GM21367 (cell line): ENCODE results near the gene SPG21.

Experiments used
- ATAC-seq: cut with Tn5 transposase; IDR thresholded peaks from one replicate; pipeline ENCODE4 v1.9.1; 2021; ENCODE audit not compliant: unreplicated experiment

Gene SPG21

DNA sequence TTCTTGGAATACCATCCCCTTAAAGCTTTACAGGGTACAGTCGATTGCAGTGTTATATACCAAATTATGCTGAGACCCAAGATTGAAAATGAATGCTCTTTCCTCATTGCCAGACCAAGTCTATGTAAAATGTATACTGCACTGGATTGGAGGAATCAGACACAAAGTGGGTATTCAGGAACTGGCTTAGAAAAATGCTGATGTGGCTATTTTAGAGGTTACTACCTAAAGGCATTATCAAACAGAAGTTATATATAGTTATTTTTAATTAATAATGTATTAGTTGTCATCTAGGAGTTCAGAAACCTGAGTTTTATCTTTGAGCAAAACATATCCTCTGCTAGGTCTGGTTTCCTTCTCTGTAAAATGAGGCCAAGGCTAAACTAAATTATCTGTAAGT, 3.6 kb upstream of the SPG21 start:
- ATAC-seq, result no peak

DNA sequence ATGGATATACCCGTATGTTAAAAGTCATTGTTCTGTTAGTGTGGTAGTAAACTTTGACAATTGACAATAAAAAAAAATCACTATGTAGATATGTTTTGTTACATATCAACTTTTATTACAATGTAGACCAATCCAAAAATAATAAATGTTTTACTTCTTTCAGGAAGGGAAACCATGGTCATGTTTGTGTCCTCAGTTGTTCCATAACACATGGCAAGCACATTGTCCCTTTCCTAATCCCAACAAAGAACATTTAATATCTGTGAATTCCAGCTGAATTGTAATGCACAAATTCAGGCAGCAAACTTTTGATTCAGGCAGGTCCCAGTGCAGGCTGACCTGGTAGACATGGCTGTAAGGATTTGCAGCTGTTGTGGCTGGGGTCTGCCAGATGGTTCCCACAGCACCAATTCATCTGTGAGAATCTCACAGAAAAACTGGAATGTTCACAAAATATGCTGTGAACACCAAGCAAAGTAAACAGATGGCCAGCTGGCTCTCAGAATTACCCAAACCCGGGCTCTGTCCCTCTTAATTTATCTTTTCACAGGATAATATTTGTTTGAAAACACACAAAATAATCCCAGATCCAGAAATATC, 1.9 kb upstream of the SPG21 start:
- ATAC-seq, result no peak

DNA sequence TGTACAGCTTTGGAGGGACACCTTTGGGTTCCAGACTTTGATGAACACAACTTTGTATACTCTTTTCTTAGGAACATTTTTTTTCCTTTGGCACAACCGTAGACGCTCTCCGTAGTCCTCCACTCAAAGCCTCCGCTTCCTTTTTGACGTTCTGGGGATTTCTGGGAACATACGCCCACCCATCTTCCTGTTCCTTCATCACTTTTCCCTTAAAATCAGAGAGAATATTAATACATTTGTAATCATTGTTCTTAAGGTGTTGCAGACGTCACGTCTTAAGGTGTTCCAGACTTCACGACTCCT, 405 bp upstream of the SPG21 start:
- no peak for ATAC-seq

DNA sequence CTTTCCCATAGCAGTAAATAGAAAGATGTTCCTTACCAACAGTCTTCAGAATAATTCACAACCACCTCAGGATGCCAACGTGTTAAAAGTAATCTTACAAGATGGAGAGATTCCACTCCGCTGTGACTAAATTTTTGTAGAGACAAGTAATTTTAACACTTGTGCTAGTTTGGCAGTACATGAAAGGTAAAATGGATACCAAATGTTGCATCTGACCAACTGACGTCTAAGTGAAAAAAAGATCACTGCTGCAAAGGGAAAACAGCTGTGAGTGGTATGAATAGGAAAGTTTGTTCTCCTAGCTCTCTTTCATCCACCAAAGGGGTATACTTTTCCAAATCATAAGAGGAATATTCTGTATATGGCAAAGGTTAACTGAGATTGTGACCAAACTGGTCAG, 2.6 kb downstream of the SPG21 start:
- no peak for ATAC-seq

DNA sequence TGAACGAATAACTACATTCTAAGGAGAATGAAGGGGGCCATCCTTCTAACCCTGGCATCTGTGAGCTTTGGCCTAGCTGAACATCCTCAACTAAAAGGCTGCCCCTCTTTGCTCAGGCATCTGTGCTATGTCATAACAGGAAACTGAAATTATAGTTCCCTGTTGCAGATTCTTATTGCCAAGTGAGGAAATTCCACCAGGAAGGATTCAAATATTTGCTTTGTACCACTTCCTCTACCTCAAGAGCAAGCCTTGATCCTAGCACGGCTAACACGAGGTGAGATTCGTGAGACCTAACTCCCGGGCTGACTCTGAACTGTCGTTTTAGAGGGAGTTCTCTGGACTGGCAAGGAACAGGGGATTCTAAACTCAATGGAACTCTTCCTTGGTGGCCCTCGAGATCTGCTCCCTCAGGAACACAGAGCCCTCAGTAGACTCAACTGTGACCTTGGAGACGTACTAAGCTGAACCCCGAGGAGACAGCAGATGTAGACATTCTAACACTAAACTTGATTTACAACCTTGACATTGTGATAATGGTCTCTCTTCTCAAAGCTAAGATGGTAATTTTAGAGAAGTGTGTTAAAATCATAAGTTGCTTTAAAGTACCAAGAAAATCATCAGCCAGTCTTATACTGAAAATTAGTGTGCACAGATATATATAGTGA, 4.2 kb downstream of the SPG21 start:
- ATAC-seq, result no peak

DNA sequence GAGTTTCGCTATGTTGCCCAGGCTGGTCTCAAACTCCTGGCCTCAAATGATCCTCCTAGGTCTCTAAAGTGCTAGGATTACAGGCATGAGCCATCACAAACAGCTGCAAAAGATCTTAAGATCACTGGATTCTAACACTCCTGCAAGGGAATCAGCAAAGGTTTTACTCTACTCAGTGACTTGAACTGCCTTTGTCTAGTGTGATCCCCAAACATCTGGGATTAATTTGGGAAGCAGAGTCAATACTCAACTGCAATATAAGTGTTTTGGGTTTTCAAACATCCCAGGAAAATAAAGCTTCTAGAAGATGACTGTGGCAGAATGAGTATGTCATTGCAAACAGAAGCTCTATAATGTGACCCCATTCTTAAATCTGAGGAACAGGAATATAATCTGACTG, 7.2 kb downstream of the SPG21 start:
- no peak for ATAC-seq

DNA sequence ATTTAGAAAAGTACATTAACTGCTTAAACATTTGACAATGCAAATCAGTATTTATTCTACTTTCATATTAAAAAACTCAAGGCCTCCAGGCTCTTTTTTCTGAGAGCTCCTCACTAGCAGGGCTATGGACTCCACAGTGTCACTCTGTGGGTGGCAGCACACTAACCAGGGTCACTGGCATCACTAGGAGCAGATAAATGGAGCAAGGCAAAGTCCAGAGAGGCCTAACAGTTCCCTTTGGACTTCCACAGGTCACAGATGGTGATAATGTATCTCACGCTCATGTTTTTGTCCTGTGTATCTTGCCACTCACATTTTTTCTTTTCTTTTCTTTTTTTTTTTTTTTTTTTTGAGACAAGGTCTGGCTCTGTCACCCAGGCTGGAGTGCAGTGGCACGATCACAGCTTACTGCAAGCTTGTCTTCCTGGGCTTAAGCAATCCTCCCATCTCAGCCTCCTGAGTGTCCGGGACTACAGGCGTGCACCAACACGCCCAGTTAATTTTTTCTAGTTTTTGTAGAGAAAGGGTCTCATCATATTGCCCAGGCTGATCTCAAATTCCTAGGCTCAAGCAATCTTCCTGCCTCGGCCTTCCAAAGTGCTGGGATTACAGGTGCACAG, 7.8 kb downstream of the SPG21 start:
- ATAC-seq, result no peak

DNA sequence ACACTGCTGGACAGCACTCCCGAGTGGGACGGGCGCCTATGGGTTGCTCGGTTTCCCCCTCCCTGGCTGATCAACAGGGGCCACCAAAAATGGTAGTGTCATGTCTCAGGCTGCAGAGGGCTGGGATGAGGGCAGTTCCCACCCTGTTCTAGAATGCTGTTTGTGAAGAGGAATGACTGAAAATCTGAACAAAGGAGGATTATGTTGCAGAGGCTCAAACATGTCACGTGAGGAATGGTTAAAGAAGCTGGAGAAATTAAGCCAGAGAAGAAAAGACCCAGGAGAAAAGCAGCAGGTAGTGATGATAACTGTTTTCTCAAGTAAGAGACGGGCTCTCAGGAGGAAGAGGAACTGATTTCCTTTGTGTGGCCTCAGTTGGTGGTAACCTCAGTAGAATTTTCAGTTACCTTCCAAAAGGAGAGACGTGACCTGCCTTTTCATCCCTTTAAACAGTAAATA, 10.4 kb downstream of the SPG21 start:
- ATAC-seq, result no peak

DNA sequence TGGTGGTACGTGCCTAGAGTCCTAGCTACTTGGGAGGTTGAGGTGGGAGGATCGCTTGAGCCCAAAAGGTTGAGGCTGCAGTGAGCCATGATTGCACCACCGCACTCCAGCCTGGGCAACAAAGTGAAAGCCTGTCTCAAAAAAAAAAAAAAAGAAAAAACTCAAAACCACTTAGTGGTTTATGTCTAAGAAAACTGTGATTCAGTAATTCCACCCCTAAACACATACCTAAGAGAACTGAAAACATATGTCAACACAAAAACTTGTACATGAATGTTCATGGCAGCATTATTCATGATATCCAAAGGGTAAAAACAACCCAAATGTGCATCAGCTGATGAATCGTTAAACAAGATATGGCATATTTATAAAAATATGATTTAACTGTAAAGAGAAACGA, 14.3 kb downstream of the SPG21 start:
- ATAC-seq, result no peak

DNA sequence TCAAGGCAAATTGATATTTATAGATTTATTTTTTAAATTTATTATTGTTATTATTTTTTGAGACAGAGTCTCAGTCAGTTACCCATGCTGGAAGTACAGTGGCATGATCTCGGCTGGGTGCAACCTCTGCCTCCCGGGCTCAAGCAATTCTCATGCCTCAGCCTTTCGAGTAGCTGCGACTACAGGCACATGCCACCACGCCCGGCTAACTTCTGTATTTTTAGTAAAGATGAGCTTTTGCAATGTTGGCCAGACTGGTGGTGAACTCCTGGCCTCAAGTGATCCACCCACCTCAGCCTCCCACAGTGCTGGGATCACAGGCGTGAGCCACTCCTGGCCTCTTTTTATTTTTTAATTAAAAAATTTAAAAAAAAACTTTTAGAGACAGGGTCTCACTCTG, 19.0 kb downstream of the SPG21 start:
- ATAC-seq, result no peak

DNA sequence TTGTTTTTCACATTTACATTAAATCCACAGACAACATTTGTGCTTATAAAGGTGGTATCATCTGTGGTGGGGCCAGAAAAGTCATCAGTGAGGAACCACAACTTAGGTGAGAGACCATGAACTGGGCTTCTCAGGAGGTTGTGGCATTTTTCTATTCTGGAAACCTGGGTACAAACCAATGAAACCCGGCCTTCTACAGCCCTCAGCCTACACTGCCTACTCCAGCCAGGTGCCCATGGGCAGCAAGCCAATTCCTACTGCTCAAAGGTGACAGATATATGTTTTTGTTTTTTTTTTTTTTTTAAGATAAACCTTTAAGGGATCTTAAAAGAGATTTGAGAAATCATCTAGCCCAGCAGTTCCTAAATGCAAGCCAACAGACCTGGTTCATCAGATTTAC, 20.3 kb downstream of the SPG21 start:
- ATAC-seq, result no peak

DNA sequence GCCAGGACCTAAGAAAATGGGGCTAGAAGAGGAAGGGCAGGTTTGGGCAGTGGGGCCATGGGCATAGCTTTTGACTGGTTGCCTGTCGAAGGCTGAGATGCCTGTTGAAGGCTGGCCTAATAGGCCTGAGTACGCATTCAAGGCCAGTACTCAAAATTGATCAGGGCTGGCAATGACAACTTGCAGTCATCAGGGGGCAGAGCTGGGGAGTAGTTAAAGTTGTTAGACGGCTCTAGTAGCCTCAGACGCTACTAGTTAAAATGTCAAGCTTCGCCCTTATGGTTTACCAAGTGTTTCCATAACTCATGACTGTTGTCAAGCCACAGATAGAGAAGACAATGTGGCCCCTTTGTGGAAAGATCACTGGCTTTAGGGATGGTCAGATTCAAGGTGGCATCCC, 28.7 kb downstream of the SPG21 start:
- ATAC-seq, result no peak

DNA sequence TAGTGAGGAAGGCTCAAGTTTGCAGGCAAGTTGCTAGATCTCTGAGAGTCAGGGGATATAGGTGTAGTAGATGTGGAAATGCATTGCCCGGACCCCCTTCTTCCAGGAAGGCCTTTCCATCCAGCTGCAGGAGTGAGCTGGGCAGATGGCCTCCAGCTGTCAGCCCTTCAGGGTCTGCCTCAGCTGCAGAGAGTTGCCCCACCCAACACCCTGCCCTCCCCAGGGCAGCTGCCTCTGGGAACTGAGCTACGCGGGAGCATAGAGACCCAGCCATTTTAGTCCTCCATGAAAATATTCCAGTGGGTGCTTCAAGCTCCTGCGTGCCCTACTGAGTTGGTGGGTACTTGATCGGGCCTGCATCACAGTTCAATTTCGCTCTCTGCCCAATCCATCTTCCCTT, 29.6 kb downstream of the SPG21 start:
- ATAC-seq, result no peak

DNA sequence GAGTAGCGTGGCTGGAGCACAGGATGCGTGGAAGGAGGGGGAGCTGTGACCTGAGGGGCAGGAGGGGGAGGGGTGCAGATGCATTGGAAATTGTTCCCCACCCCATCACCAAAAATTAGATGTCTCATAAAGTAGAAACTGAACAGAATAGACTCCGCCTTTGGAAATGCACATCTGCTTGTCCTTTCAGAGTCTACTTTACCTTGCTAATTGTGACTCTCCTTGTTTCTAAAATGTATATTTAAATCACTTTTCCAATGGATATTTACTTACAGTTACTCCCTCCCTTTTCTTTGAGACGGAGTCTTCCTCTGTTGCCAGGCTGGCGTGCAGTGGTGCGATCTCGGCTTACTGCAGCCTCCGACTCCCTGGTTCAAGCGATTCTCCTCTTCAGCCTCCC, 30.6 kb downstream of the SPG21 start:
- ATAC-seq, result no peak

DNA sequence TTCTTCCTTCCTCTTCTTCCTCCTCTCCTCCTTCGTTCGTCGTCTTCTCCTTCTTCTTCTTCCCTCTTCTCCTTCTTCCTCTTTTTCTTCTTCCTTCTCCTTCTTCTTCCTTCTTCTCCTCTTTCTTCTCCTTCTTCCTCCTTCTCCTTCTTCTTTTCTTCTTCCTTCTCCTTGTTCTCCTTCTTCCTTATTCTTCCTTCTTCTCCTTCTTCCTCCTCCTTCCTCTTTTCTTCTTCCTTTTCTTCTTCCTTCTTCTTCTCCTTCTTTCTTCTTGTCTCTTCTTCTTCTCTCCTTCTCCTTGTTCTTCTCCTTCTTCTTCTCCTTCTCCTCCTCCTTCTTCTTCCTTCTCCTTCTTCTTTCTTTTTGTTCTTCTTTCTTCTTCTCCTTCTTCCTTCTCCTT, 35.3 kb downstream of the SPG21 start:
- ATAC-seq, result no peak

DNA sequence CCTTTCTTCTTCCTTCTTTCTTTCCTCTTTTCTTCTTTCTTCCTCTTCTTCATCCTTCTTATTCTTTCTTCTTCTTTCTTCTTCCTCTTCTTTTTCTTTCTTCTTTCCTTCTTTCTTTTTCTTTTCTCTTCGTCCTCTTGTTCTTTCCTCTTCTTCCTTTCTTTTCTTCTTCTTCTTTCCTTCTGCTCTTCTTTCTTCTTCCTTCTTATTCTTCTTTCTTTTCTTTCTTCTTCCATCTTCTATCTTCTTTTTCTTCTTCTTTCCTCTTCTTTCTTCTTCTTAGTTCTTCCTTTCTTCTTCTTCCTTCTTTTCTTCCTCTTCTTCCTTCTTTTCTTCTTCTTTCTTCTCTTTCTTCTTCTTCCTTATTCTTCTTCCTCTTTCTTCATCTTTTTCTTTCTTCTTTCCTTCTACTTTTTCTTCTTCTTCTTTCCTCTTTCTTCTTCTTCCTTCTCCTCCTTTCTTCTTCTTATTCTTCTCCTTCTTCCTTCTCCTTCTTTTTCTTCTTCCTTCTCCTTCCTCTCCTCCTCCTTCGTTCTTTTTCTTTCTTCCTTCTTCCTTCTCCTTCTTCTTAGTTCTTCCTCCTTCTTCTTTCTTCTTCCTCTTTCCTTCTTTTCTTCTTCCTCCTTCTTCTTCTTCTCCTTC, 37.8 kb downstream of the SPG21 start:
- no peak for ATAC-seq

DNA sequence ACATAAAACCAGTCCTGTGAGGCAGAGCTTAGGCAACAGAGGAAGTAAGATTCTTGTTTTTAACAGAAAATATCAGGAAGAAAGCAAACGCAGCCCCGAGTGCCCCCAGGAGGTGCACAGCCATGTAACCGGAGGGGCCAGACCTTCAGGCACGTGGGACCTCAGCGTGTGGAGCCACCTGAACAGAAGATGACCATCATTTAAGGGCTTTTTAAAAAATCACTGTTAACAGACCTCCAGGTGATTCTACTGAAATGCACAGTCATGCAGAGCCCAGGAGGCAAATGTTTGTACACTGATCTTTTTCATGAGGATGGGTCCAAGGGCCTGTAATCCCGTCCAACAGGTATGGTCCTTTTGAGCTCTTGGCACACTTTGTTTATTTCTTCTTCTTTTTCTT, 38.8 kb downstream of the SPG21 start:
- no peak for ATAC-seq

DNA sequence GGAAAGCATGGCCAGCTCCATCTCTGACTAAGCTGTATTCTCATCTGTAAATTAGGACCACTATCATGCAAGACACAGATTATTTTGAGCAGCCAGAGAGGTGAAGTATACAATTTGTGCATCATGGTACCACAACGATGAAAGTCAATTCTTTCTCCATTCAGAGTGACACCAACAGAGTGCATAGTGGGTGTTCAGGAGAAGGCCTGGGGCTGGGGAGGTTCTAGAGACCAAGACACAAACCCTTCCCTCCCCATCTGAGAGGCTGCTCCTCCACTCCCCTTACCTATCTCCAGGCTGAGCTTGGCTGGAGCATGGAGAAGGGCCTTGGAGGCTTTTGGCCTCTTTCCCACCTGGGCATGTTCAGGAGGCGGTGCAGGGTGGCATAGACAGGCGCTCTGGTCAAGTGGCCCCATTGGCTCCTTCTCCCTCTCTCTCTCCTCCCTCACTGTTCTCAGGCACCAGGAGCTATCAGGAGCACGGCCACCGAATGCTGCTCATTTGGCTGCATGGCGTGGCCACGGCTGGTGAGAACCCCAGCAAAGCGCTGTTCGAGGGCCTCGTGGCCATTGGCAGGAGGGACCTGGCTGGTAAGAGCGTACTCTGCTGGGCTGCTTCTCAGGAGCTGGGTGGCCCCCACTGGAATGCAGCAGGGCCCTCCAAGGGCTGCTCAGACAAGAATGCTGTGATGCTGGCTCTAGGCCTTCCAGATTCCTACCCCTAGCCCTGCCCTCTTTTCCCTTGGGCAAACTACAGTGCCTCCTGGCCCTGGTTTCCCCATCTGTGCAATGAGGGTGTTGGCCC, 40.1 kb downstream of the SPG21 start:
- ATAC-seq, result no peak

DNA sequence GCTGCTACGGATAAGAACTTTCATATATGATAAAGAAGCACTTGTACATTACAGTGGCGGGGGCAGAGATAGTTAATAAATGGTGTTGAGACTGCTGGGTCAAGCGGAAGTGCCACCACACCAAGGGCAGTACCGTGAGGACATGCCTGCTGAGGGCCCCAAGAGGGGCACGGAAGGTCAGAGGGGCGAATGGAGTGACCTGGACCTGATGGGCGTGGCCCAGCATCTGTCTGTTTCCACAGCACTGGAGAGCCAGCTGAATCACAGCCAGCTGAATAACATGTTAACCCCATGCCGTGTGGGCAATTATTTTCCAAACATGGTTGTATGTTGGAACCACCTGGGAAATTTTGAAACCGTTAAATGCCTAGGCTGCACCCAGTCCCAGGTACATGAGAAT, 40.8 kb downstream of the SPG21 start:
- ATAC-seq, result no peak

DNA sequence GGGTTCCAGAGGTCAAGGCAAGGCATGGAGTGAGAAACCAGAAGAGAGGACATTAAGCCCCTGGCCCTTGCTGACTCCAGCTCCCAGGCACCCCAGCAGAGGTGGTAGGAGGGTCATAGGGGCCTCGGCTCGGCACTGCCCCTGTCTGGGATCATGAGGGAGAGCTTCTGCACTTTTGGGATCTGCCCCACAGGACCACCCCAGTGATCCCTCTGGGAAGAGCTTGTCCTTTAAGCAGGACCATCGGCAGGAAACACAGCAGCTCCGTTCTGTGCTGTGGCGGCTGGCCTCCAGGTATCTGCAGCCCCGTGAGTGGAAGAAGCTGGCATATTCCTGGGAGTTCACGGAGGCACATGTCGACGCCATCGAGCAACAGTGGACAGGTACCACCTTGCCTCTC, 42.5 kb downstream of the SPG21 start:
- ATAC-seq, result no peak

DNA sequence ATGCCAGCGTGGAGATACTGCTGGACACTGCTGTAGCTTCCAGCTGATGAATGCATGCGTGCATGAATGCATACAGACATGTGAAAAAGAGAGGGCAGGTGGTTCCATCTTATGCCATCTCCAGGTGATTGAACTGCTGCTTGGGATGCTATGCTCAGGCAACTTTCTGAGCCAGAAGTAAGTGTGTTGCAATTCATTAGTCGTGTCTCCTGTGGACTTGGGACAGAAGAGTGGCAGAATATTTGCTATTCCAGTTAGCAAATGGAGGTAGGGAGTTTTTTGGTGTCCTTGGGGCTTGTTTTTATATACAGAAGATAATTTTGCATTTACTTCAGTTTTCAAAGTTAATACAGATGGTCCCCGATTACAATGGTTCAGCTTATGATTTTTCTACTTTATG, 44.8 kb downstream of the SPG21 start:
- no peak for ATAC-seq
